Activated naive CD4-positive, alpha-beta T cell treated with anti-CD3 and anti-CD28 coated beads, Interleukin-2, amount 50 U/mL, for 72 hours (primary cell): Measurements from ENCODE around the gene DPP10. TPM values are rescaled to one million over a fixed set of nuclear protein-coding genes. Genes with fewer than 3 reads are reported as not detected.
"Not testable (repeated sequence)": the region's sequence is repeated elsewhere in the genome, so short reads cannot be mapped to it uniquely, and the experiment has no call there.

Experiments used
- ATAC-seq, 2 donors: fragments of 150-1000 bp; cut with Tn5 transposase; 2 replicates each; pipeline ENCODE4 v1.10.0; 2021; ENCODE audit warnings: mild to moderate bottlenecking in 2 of 2, moderate library complexity in 2 of 2
- DNase-seq, 2 donors: peaks; one replicate each; pipeline ENCODE4 v3.0.0; 2021 to 2022; ENCODE audit warnings: low spot score in 2 of 2
- H3K27ac Mint-ChIP-seq, 2 donors: one replicate each; pipeline ENCODE4 v1.8.0; 2022; ENCODE audit warnings: mild to moderate bottlenecking in 2 of 2, mixed read lengths in 2 of 2
- H3K36me3 Mint-ChIP-seq, 2 donors: one replicate each; pipeline ENCODE4 v1.8.0; 2022; ENCODE audit warnings: mixed read lengths in 2 of 2
- H3K9me3 Mint-ChIP-seq, 2 donors: one replicate each; pipeline ENCODE4 v1.8.0; 2022; ENCODE audit warnings: mixed read lengths in 2 of 2
- total RNA-seq, 2 donors: library from RNA; stranded (reverse); gene quantifications; one replicate each; pipeline ENCODE4 v1.2.3, GENCODE V29; 2022

DPP10 gene
- not detected for total RNA-seq

DNA sequence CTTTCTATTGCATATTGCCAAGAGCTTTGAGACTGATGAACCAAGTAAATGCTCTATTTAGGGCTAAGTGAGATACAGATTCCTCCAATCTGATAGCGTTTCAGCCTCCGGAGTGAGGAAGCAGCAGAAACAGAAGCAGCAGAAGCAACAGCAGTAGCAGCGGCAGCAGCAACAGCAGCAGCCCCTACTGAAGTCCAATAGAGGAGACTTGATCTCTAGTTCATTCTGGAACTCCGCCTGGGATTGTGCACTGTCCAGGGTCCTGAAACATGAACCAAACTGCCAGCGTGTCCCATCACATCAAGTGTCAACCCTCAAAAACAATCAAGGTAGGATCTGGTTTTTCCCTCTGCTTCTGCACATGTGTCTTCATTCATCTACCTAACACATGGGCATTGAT is at the start of gene DPP10:
Gene DPP10, plus strand, starts transcription at position 132 of the 400 bp plus-strand sequence.
- H3K9me3 Mint-ChIP-seq, result no peaks in the 10 kb centered on the region
- peak in 1 of 2 donors; percentile 2 for DNase-seq
- H3K27ac Mint-ChIP-seq, result no peak within 1 kb of the TSS
- ATAC-seq, result no peak
- H3K36me3 Mint-ChIP-seq, result no peaks in the 10 kb centered on the region

DNA sequence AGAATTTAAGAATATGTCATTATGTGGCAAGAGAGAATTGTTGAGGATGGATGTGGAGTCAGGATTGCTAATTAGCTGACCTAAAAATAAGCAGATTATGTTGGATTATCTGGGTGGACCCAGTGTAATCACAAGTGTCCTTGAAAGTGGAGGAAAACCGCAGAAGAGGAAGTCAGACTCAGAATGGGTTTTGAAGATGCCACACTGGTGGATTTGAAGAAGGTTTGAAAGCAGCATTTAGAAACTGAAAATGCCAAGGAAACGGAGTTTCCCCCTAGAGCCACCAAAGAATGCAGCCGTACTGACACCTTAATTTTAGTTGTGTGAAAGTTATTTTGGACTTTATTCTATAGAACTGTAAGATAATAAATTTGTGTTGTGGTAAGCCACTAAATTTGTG is 41.6 kb upstream of the DPP10 start:
- no peaks in the 10 kb centered on the region for H3K36me3 Mint-ChIP-seq
- no peak overlapping the region for H3K27ac Mint-ChIP-seq
- H3K9me3 Mint-ChIP-seq, result peaks cover 0 to 4% of the 10 kb centered on the region in 2 donors
- ATAC-seq (no peak), DNase-seq (no peak)

DNA sequence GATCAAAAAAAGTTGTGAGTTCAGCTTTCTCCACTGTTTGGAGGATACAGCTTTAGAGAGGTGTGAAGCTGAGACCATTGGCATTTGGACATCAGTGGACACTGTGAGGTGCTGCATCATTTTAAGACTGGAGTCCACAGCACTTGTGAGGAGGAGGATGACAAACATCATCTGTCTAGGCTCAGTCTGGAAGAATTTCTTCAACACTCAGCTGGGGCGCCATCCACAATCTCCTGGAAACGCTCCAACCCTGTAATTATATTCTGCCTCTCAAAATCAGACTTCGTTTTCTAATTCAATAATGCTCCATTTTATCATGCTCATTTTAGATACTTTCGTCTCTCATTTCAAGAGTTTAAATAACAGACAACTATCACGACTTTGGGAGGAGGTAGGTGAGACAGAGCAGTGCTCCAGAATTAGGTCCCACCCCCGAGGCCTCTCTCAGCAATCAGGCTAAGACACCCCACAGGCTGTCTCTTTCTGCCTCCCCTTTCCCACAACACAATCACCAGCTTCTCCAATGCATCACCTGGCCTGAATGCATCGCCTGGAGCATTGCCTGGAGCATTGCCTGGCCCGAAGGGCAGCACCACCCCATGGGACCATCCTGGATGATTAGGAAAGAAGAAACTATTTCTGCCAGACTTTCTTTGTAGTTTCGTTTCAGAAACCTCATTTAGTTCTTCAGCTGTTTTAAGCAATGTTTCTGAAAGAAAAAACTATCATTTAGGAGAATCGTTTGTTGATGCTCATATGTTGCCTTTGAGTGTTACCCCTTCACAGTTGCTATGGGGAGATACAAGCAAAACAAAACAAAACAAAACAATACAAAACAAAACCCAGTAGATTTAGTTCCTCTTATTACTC is 37.0 kb upstream of the DPP10 start:
- Mint-ChIP-seq H3K36me3 (no peaks in the 10 kb centered on the region), H3K9me3 (peaks cover 4 to 7% of the 10 kb centered on the region in 2 donors), H3K27ac (no peak overlapping the region)
- ATAC-seq, result no peak
- DNase-seq, result no peak

DNA sequence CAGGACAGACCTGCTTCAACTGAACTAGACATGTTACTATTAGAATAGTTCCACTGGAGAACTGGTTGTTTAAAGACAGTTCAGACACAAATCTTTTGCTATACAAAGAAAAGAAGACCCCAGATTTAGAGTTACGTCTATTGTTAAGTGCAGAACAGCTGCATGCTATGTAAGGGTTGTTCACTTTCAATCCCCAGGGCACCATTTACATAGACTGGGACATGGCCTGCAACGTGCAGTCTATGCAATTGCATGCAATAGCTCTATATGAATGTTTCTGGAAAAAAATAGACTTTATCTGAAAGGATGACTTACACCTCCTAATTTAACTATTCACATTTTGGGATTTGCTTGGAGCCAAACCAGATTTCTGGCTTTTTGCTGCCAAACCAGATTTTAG is 36.1 kb upstream of the DPP10 start:
- Mint-ChIP-seq H3K9me3 (peaks cover 9 to 13% of the 10 kb centered on the region in 2 donors), H3K27ac (no peak overlapping the region), H3K36me3 (peaks cover 0 to 5% of the 10 kb centered on the region in 2 donors)
- ATAC-seq (no peak), DNase-seq (no peak)

DNA sequence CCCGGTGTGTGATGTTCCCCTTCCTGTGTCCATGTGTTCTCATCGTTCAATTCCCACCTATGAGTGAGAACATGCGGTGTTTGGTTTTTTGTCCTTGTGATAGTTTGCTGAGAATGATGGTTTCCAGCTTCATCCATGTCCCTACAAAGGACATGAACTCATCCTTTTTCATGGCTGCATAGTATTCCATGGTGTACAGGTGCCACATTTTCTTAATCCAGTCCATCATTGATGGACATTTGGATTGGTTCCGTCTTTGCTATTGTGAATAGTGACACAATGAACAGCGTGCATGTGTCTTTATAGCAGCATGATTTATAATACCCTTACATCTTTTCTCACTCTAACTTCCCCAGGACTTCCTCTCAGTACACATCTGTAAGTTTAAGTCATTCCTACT is 35.1 kb upstream of the DPP10 start:
- not testable (repeated sequence) for ATAC-seq, DNase-seq, H3K27ac Mint-ChIP-seq, H3K36me3 Mint-ChIP-seq
- peaks cover 9 to 14% of the 10 kb centered on the region in 2 donors for H3K9me3 Mint-ChIP-seq

DNA sequence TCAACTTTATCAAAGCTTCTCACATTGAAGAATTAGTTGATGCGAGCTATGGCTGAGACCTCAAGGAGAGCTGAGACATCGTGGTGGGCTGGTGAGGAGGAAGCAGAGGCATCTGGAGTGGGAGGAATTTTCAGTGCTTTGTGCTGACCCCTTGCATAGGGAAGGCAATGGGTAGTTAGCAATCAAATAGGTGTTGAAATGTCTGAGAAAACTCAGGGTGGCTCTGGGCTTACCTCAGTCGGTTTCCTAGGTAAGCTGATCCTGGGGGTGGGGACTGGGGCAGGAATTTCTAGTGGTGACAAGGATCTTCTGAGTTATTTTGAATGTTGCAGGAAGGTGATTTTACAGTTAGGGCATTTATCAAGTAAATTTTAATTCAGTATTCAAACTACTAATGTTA is 20.7 kb upstream of the DPP10 start:
- ATAC-seq, result no peak
- H3K27ac Mint-ChIP-seq, result no peak overlapping the region

DNA sequence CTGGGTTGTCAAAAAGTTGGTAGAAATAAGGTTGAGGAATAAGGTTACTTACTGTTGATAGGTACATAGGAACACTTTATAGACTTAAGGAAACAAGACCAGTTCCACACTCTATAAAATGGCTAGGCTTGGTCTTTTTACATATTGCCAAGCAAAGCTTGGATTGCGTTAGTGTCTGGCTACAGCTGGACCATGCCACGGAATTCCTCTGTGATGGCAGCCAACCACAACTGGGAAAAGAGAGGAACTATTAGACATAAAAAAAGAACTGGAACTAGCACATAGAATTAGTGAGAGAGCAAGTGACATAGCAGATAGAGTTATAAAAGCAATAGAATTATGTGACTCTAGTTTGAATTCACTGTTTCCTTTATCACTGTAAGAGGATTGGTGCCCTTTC is 17.7 kb upstream of the DPP10 start:
- no peak for DNase-seq
- no peak for ATAC-seq
- Mint-ChIP-seq H3K27ac (no peak overlapping the region), H3K9me3 (no peaks in the 10 kb centered on the region), H3K36me3 (no peaks in the 10 kb centered on the region)

More for the DNA sequence above, 20.7 kb upstream of the DPP10 start:
- no peaks in the 10 kb centered on the region for H3K9me3 Mint-ChIP-seq
- H3K36me3 Mint-ChIP-seq, result no peaks in the 10 kb centered on the region
- DNase-seq, result no peak

DNA sequence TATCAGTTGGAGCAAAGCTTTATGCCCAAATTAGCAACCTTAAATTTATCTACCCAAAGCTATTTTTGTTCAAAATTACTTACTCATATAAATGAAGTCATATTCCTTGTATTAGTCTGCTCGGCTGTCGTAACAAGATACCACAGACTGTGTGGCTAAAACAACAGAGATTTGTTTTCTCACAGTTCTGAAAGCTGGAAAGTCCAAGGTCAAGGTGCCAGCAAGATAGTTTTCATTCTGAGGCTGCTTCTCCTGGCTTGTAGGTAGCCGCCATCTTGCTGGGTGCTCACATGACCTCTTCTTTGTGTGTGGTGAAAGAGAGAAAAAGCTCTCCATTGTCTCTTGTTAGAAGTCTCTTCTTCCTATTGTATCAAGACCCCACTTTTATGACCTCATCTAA is 15.7 kb upstream of the DPP10 start:
- DNase-seq, result no peak
- ATAC-seq, result no peak
- Mint-ChIP-seq H3K9me3 (no peaks in the 10 kb centered on the region), H3K27ac (no peak overlapping the region), H3K36me3 (no peaks in the 10 kb centered on the region)

DNA sequence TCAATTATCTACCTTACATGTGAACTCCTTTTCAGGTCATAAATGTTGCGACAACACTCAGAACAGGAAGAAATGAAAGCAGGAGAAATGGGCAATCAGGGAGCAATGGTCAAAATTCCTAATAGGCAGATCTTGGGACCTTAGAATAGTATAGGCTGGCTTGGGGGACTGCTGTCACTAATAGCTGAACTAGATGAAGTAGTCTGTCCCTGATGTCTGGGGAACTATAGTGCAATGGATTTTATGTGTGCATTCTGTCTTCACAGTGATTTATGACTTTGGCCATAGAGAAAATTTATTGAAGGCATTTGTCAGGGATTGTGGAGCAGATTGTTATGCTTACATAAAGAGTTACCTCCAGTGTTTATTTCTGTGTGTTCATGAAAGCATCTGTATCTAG is 6.1 kb upstream of the DPP10 start:
- ATAC-seq (no peak), DNase-seq (no peak)
- no peaks in the 10 kb centered on the region for H3K36me3 Mint-ChIP-seq

DNA sequence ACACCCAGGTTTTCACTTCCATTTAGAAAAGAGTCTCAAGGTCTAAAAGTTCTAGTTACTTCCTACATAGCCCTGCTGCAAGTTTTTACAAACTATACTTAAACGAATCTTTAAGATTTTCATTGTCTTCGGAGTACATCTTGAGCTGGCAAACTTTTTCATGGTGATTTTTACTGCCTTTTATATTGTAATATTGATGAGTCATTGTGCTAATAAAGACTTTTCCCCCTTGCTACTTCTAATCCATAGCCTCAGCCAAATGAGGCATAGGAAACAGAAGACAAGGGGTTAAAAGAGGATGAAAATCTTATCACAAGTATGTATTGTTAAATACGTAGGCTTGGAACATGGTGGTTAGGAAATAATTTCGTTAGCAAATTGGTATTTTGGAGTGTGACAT is 4.1 kb downstream of the DPP10 start:
- no peaks in the 10 kb centered on the region for H3K9me3 Mint-ChIP-seq
- ATAC-seq (no peak), DNase-seq (no peak)
- H3K36me3 Mint-ChIP-seq, result no peaks in the 10 kb centered on the region
- no peak overlapping the region for H3K27ac Mint-ChIP-seq

More for the DNA sequence above, 6.1 kb upstream of the DPP10 start:
- no peak overlapping the region for H3K27ac Mint-ChIP-seq
- peaks cover 6 to 12% of the 10 kb centered on the region in 2 donors for H3K9me3 Mint-ChIP-seq

DNA sequence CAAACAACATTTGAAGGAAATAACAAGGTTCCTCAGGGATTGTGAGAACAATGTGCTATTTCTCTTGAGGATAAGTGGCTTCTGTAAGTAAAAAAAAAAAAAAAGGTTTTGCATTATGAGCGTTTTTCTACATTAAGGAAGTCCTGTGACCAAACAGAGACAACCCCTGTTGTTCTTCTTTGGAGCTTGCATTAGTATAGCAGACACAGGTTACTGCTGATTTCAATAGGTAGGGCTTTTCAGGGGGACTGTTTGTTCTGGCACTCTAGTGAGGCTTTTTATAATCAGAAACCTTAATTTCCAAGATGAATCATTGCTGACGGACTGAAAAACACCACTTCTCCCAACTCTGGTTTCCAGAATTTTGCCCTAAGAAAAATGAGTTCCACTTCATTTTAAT is 8.2 kb downstream of the DPP10 start:
- DNase-seq (no peak), ATAC-seq (no peak)
- Mint-ChIP-seq H3K9me3 (peaks cover 0 to 4% of the 10 kb centered on the region in 2 donors), H3K36me3 (no peaks in the 10 kb centered on the region), H3K27ac (no peak overlapping the region)

DNA sequence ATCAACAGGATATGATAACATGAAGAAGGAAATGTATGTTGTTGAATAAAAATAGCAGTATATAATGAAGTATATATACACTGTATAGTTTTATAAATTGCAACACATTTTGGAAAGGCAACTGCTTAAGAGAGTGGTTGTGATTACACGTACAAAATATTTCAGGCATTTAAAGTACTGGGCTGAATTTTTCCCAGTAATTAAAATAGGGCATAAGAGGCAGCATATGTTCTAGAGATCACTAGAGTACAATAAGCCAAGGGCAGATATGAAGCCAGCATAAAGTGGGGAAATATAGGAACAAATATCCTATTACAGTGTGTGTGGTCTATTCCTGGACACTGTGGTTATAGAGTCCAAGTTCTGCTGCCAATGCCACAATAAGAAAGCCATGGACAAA is 14.1 kb downstream of the DPP10 start:
- Mint-ChIP-seq H3K27ac (no peak overlapping the region), H3K36me3 (no peaks in the 10 kb centered on the region), H3K9me3 (peaks cover 0 to 4% of the 10 kb centered on the region in 2 donors)
- ATAC-seq (no peak), DNase-seq (no peak)

DNA sequence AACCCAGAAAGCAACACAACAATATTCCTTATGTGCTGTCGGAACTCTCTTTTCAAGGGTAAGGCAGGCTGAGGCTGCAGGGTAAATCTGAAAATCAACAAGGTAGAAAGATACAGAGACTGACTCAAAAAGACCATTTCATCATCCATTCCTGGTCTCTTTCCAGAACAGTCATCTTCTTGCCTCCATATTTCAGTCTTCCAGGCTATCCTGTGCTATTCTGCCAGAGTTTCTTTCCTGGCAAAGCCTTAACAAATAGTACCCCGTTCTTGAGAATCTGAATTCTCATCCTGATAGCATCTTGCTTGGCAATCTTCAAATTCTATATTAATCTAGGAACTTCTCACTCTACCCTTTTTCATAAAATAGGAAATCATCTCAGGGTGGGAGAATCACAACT is 15.5 kb downstream of the DPP10 start:
- ATAC-seq (no peak), DNase-seq (no peak)
- no peaks in the 10 kb centered on the region for H3K36me3 Mint-ChIP-seq
- H3K27ac Mint-ChIP-seq, result no peak overlapping the region
- H3K9me3 Mint-ChIP-seq, result peaks cover 0 to 4% of the 10 kb centered on the region in 2 donors

DNA sequence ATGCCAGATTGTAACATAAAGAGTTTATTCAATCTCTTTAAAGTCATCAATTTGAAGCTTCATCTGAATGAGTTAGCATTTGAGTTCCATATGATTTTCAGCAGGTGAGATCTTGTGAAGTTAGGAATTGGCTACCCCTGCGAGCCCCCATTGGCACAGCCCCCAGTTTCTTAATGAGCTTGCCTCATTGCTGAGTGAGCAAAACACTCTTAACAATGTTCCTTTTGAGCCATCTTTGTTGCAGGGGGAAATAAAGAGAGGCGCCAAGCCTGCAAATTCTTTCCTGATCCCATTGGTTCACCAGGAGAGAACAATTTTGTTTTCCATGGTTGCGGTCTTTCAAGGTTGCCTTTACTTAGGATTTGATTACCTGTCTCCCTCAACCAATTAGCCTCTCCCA is 18.7 kb downstream of the DPP10 start:
- no peak for ATAC-seq
- no peak for DNase-seq
- H3K36me3 Mint-ChIP-seq, result no peaks in the 10 kb centered on the region
- no peak overlapping the region for H3K27ac Mint-ChIP-seq
- no peaks in the 10 kb centered on the region for H3K9me3 Mint-ChIP-seq

DNA sequence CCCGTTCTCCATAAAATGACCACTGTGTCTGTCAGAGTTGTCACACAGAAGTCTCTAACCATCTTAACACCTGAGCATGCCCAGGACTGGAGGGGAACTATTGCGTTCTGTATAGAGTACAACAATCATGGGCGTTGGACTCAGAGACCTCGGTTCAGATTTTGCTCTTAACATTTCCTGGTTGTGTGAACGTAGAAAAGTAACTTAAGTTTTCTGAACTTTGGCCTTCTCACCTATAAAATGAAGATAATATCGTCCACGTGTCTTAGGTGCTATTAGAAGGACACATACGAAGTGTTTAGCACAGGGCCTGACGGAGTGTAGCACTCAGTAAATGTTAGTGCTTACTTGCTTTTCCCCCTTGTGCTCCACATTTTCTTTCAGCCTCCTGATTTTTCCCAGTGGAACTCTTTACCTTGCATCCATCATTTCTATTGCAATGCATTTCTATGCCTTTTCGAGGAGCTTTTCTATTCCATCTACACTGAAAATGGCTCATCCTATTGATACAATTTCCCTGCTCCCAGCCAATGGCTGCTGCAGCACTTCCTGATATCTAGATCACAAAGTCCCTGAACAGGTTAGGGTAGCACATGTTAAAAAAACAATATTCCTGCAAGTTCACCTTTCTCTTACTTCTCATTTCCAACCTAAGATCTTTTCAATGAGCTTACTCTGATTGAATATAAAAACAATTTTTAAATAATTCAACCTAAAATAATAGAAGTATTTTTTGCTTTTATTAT is 22.7 kb downstream of the DPP10 start:
- no peak overlapping the region for H3K27ac Mint-ChIP-seq

DNA sequence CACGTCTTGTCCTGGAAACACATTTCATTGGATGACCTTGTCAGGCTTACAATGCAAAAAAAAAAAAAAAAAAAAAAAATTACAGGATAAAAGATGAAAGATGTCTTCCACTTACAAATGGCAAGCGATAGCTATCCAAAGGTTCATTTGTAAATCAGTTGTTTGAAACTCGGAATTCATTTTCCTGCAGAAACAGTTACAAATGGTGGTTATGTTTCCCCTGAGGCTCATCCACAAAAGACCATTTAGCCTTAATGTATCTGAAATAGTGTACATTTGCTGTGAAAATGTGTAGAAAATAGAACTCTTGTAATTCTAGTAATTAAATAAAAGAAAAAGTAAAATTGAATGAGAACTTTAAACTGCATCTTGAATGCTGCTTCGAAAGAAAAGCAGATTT is 25.9 kb downstream of the DPP10 start:
- DNase-seq (no peak), ATAC-seq (no peak)
- Mint-ChIP-seq H3K9me3 (no peaks in the 10 kb centered on the region), H3K36me3 (no peaks in the 10 kb centered on the region), H3K27ac (no peak overlapping the region)

More for the DNA sequence above, 22.7 kb downstream of the DPP10 start:
- no peaks in the 10 kb centered on the region for H3K9me3 Mint-ChIP-seq
- DNase-seq (no peak), ATAC-seq (no peak)
- no peaks in the 10 kb centered on the region for H3K36me3 Mint-ChIP-seq

DNA sequence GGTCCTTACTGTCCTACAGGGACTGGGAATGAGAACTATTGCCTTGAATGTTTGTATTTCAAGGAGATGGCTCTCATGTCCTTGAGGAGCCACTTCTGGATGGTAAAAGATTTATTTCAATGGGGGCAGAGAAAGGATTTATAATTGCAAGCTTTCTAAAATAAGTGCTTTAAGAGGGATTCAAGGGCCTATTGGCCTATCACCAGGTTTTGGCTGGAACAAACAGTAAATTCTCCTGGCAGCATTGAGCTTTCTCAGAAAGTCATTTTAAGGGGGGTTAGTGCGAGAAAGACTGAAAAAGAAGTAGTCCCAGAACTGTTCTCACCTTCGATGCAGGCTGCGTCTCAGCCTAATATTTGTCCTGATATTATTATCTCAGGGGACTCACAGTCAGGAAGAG is 29.8 kb downstream of the DPP10 start:
- H3K9me3 Mint-ChIP-seq, result no peaks in the 10 kb centered on the region

DNA sequence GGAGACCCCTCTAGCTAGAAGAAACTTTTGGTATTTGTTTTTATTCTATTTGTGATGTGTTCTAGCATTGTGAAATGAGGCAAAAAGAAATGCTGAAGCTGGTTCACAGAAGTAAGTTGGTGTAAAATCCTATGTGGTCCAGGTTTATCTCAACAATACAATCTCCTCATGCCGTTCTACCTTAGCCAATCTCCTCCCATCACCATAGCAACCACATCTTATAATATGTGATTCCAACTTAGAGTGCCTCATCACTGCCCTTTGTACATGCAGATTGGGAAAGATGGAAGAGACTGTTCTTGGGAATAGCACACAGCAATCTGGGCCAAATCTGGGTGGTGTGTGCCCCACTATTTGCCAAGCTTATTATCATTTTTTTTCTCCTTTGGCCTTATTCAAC is 30.3 kb downstream of the DPP10 start:
- H3K27ac Mint-ChIP-seq, result no peak overlapping the region
- no peak for ATAC-seq
- no peaks in the 10 kb centered on the region for H3K36me3 Mint-ChIP-seq
- no peak for DNase-seq
- no peaks in the 10 kb centered on the region for H3K9me3 Mint-ChIP-seq

More for the DNA sequence above, 29.8 kb downstream of the DPP10 start:
- H3K36me3 Mint-ChIP-seq, result no peaks in the 10 kb centered on the region
- ATAC-seq, result no peak
- no peak overlapping the region for H3K27ac Mint-ChIP-seq
- DNase-seq, result no peak
